Measurements from ENCODE around the gene RALGAPB. TPM values are rescaled to one million over a fixed set of nuclear protein-coding genes. Genes with fewer than 3 reads are reported as not detected.
A peak's percentile ranks its signal among the peaks of the same experiment; 100 is the strongest.

Gene RALGAPB
- total and polyA plus RNA-seq, 4 donors = 9.0 to 58.5 (median 21.3) TPM

DNA sequence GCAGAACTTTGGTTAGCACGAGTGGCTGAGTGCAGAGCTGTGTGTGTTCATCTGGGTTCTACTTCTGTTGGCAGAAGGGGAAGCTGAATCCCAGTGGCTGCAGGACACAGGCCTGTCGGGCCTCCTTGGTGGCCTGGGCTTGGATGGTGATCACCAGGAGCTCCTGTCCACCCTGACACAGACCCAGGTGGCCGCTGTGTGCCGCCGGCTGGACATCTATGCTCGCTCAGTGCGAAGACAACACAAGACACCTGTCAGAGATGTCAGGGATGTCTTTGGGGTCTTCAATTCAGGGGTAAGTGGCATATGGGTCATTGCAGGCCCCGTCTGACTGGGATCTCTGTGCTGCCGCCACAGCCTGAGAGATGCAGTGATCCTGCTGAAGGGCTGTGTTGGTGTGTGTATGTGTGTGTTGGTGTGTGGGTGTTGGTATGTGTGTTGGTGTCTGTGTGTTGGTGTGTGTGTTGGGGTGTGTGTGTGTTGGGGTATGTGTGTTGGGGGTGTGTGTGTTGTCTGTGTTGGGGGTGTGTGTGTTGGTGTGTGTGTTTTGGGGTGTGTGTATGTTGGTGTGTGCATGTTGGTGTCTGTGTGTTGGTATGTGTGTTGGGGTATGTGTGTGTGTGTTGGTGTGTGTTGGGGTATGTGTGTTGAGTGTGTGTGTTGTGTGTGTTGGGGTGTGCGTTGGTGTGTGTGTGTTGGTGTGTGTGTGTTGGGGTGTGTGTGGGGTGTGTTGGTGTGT is 154.4 kb downstream of the RALGAPB start:
- peaks cover 0 to 9% (median 2%) of the 10 kb centered on the region in 4 donors for H3K9me3 ChIP-seq (ENCODE audit: control insufficient read depth in 4 of 4, insufficient read depth in 3 of 4, low read length in 3 of 4)
- 90% methylated on average over 10 of the region's 10 CpGs for WGBS, 2 donors
- H3K27me3 ChIP-seq (ENCODE audit: control insufficient read depth in 3 of 3, insufficient read depth in 3 of 3, low read length in 2 of 3) = peaks cover 0 to 2% (median 0%) of the 10 kb centered on the region in 3 donors
- H3K36me3 ChIP-seq (ENCODE audit: control insufficient read depth in 4 of 4, insufficient read depth in 4 of 4, low read length in 4 of 4) = no peaks in the 10 kb centered on the region
- DNase-seq = no peak
- H3K4me3 ChIP-seq = no peak overlapping the region
- H3K4me1 ChIP-seq (ENCODE audit: control insufficient read depth in 5 of 5, insufficient read depth in 5 of 5, low read length in 5 of 5) = no peaks in the 10 kb centered on the region
- H3K27ac ChIP-seq (ENCODE audit: low read depth in 1 of 2, low read length in 1 of 2) = no peak overlapping the region
- no peak for ATAC-seq (ENCODE audit: insufficient read depth, low FRiP score)
- TF ChIP-seq CTCF (IDR thresholded peaks at IDR 0.05; ENCODE audit: control extremely low read depth, extremely low read depth) = no peak
- no peak overlapping the region for H3K9ac ChIP-seq (ENCODE audit: insufficient read depth in 1 of 2, low read length in 2 of 2)

Small RNAs within 50 kb of the gene (small RNA-seq; reads per million reads assigned to genes)
- gene MIR548O2 (ENCODE audit: low replicate concordance) (not detected), gene RF00056 (ENCODE audit: low replicate concordance) (not detected), gene SNORA60 (ENCODE audit: low replicate concordance) (30.9 reads per million, percentile 97 among the genes with 10 or more reads in this experiment), gene SNORA71A (ENCODE audit: low replicate concordance) (4.6 reads per million, percentile 94 among the genes with 10 or more reads in this experiment), gene SNORA71B (ENCODE audit: low replicate concordance) (32.5 reads per million, percentile 97 among the genes with 10 or more reads in this experiment), gene SNORA71C (ENCODE audit: low replicate concordance) (1.1 reads per million, percentile 83 among the genes with 10 or more reads in this experiment), gene SNORA71D (ENCODE audit: low replicate concordance) (143 reads per million, percentile 98 among the genes with 10 or more reads in this experiment), gene SNORA71E (ENCODE audit: low replicate concordance) (not detected)

Other genes starting within 250 kb of the RALGAPB start
- 1 to 10 TPM; 1.9 to 2.0 TPM for gene KIAA1755, start 212.1 kb upstream of the RALGAPB start, total RNA-seq
- gene KIAA1755, start 212.1 kb upstream of the RALGAPB start, polyA plus RNA-seq = under 1 TPM; 0.33 to 0.75 TPM
- 1 to 10 TPM in 1 of 2 donors, under 1 TPM in 1; 0.49 to 1.8 TPM for gene BPI, start 168.7 kb upstream of the RALGAPB start, total RNA-seq
- 1 to 10 TPM in 1 of 2 donors, under 1 TPM in 1; 0.31 to 5.6 TPM for gene BPI, start 168.7 kb upstream of the RALGAPB start, polyA plus RNA-seq
- under 1 TPM in 1 of 2 donors, not detected in 1; 0.98 TPM for gene LBP, start 126.4 kb upstream of the RALGAPB start, total RNA-seq
- gene LBP, start 126.4 kb upstream of the RALGAPB start, polyA plus RNA-seq = 1 to 10 TPM in 1 of 2 donors, under 1 TPM in 1; 0.30 to 4.8 TPM
- gene SNHG17, start 37.5 kb upstream of the RALGAPB start, total RNA-seq = 10 to 100 TPM; 11.9 to 34.7 TPM
- 10 to 100 TPM; 33.2 to 52.4 TPM for gene SNHG17, start 37.5 kb upstream of the RALGAPB start, polyA plus RNA-seq
- gene ADIG, start 108.4 kb downstream of the RALGAPB start, total RNA-seq = not detected
- gene ADIG, start 108.4 kb downstream of the RALGAPB start, polyA plus RNA-seq = not detected
- 1 to 10 TPM in 1 of 2 donors, under 1 TPM in 1; 0.86 to 5.0 TPM for gene ARHGAP40, start 129.0 kb downstream of the RALGAPB start, total RNA-seq
- 1 to 10 TPM in 1 of 2 donors, under 1 TPM in 1; 0.57 to 1.4 TPM for gene ARHGAP40, start 129.0 kb downstream of the RALGAPB start, polyA plus RNA-seq

All from lung (tissue), 13 donors.